GM12878 (cell line): ENCODE measurements around the gene MEOX1. TPM values are rescaled to one million over a fixed set of nuclear protein-coding genes. Genes with fewer than 3 reads are reported as not detected.

Experiments used
- CBFB ChIP-seq: IDR thresholded peaks from 2 replicates; pipeline ENCODE4 v1.6.1; 2016; ENCODE audit warnings: antibody characterized with exemption, low read depth
- CHD4 ChIP-seq: fragments of 200-600 bp; sonication (generic); IDR thresholded peaks from 2 replicates; pipeline ENCODE4 v1.6.1; 2016; ENCODE audit warnings: mild to moderate bottlenecking
- EP300 ChIP-seq, 2 experiments: fragments of 150-350 bp in 1 of 2; IDR thresholded peaks; 2 replicates each; pipeline ENCODE4 v1.6.1; 2011 to 2012; ENCODE audit warnings: low read depth in 2 of 2, low read length in 2 of 2, borderline replicate concordance in 1 of 2, improper control_type of control experiment in 1 of 2, inconsistent platforms in 1 of 2; ENCODE audit not compliant: control insufficient read depth in 1 of 2
- KDM1A ChIP-seq: fragments of 200-600 bp; sonication (generic); IDR thresholded peaks from 2 replicates; pipeline ENCODE4 v1.6.1; 2016; ENCODE audit warnings: borderline replicate concordance
- MEF2A ChIP-seq: IDR thresholded peaks from 2 replicates; pipeline ENCODE4 v1.6.1; 2011; ENCODE audit warnings: low read depth, mild to moderate bottlenecking, low read length, moderate library complexity; ENCODE audit not compliant: insufficient read depth
- POLR2A ChIP-seq: IDR thresholded peaks from 2 replicates; pipeline ENCODE4 v1.6.1; 2011; ENCODE audit warnings: low read depth, mild to moderate bottlenecking, low read length
- RCOR1 ChIP-seq: conservative IDR thresholded peaks from 2 replicates; pipeline ENCODE4 v1.6.1; 2012; ENCODE audit warnings: low read depth, low read length, improper control_type of control experiment
- USF2 ChIP-seq: IDR thresholded peaks from 2 replicates; pipeline ENCODE4 v1.6.1; 2011; ENCODE audit warnings: low read depth, low read length, improper control_type of control experiment, borderline replicate concordance
- ZBTB11 ChIP-seq: fragments of 450-650 bp; formaldehyde crosslinking; IDR thresholded peaks from 2 replicates; pipeline ENCODE4 v1.5.0; 2022; ENCODE audit warnings: mild to moderate bottlenecking, missing genetic modification characterization
- ZNF24 ChIP-seq: fragments of 450-650 bp; IDR thresholded peaks from 2 replicates; pipeline ENCODE4 v1.6.1; 2017; ENCODE audit warnings: antibody characterized with exemption, mild to moderate bottlenecking
- polyA plus RNA-seq, 11 experiments: library from polyadenylated mRNA; depleted of rRNA in 4 of 11; unstranded in 6 of 11; stranded (reverse) in 5 of 11; fragments of >200 nt; fragmentation: Nextera tagmentation in 4 of 11; fragmentation: Illumina TruSeq in 1 of 11; extraction: Ambion mirVana in 4 of 11; extraction: Trizol in 1 of 11; gene quantifications; 1 replicate in 1 of 11; 2 replicates in 10 of 11; pipeline versions ENCODE4 v1.2.1 to v1.2.3, GENCODE V29; 2011 to 2016; ENCODE audit warnings: inconsistent platforms in 2 of 11, missing spikeins in 2 of 11, low read depth in 1 of 11
- total RNA-seq, 4 experiments: library from RNA; depleted of rRNA in 3 of 4; stranded (reverse); fragments of >200 nt in 3 of 4; fragmentation: Illumina TruSeq in 1 of 4; extraction: Trizol in 1 of 4; gene quantifications; 2 replicates each; pipeline versions ENCODE4 v1.2.1 to v1.2.3, GENCODE V29; 2013 to 2021
- TF ChIP-seq, protein P1 (sequence below): fragments of 450-650 bp; IDR thresholded peaks from 2 replicates; pipeline ENCODE4 v1.6.1; 2017; ENCODE audit warnings: antibody characterized with exemption, mild to moderate bottlenecking, moderate library complexity
- TF ChIP-seq, protein P2 (sequence below): fragments of 450-650 bp; IDR thresholded peaks from 2 replicates; pipeline ENCODE4 v1.6.1; 2017; ENCODE audit warnings: mild to moderate bottlenecking
- TF ChIP-seq, protein P3 (sequence below): fragments of 450-650 bp; conservative IDR thresholded peaks from 2 replicates; pipeline ENCODE4 v1.6.1; 2017; ENCODE audit warnings: mild to moderate bottlenecking, moderate library complexity
- TF ChIP-seq, protein P4 (sequence below): fragments of 450-650 bp; IDR thresholded peaks from 2 replicates; pipeline ENCODE4 v1.6.1; 2014; ENCODE audit warnings: mild to moderate bottlenecking

MEOX1 gene
- total and polyA plus RNA-seq, 10 of the 15 experiments (the other 5 are each of a cell fraction or from before 2014, with no cell fraction given) = 0.19 to 9.4 (median 0.46) TPM

DNA sequence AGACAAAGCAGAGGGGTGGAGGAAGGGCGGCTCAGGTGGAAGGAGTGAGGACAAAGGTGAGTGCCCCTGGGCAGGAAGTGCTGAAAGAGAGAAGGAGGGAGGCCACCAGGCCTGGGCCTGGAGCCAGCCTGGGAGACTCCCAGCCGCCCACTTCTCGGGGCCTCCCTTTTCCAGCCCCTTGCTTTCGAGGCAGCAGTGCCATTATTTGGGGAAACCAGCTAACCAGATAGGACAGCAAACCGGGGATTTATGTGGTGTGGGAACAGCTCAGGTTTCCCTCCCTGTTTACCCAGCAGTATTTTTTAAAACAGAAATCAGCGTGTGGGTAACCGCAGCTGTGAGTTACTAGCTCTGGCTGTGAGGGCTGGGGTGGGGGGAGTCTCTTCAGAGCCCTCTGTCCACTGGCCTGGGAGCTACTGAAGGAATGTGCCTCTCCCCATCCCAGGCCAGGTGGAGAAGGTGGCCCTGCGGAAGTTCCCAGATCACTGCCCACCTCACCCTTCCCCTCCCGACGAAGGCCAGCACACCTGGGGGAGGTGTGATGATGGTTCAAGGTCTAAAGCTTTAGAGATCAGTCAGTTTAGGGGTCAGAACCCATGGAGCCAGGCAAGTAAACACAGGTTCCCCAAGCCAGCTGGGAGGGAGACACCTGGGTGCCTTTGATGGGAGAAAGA is 8.4 kb upstream of the MEOX1 start (continued):
- TF ChIP-seq, protein P1, sequence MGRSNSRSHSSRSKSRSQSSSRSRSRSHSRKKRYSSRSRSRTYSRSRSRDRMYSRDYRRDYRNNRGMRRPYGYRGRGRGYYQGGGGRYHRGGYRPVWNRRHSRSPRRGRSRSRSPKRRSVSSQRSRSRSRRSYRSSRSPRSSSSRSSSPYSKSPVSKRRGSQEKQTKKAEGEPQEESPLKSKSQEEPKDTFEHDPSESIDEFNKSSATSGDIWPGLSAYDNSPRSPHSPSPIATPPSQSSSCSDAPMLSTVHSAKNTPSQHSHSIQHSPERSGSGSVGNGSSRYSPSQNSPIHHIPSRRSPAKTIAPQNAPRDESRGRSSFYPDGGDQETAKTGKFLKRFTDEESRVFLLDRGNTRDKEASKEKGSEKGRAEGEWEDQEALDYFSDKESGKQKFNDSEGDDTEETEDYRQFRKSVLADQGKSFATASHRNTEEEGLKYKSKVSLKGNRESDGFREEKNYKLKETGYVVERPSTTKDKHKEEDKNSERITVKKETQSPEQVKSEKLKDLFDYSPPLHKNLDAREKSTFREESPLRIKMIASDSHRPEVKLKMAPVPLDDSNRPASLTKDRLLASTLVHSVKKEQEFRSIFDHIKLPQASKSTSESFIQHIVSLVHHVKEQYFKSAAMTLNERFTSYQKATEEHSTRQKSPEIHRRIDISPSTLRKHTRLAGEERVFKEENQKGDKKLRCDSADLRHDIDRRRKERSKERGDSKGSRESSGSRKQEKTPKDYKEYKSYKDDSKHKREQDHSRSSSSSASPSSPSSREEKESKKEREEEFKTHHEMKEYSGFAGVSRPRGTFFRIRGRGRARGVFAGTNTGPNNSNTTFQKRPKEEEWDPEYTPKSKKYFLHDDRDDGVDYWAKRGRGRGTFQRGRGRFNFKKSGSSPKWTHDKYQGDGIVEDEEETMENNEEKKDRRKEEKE = no peak
- TF ChIP-seq ZBTB11 (CRISPR knock-in tag) (no peak), CHD4 (no peak), POLR2A (no peak), ZNF24 (no peak), EP300 (IDR thresholded peaks at IDR 0.05; ENCODE audit: borderline replicate concordance in 1 of 2, control insufficient read depth in 1 of 2, low read depth in 2 of 2, low read length in 2 of 2) (no peak), RCOR1 (no peak), KDM1A (no peak), MEF2A (no peak), USF2 (no peak), CBFB (no peak)
- TF ChIP-seq, protein P2, sequence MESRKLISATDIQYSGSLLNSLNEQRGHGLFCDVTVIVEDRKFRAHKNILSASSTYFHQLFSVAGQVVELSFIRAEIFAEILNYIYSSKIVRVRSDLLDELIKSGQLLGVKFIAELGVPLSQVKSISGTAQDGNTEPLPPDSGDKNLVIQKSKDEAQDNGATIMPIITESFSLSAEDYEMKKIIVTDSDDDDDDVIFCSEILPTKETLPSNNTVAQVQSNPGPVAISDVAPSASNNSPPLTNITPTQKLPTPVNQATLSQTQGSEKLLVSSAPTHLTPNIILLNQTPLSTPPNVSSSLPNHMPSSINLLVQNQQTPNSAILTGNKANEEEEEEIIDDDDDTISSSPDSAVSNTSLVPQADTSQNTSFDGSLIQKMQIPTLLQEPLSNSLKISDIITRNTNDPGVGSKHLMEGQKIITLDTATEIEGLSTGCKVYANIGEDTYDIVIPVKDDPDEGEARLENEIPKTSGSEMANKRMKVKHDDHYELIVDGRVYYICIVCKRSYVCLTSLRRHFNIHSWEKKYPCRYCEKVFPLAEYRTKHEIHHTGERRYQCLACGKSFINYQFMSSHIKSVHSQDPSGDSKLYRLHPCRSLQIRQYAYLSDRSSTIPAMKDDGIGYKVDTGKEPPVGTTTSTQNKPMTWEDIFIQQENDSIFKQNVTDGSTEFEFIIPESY = no peak
- TF ChIP-seq, protein P3, sequence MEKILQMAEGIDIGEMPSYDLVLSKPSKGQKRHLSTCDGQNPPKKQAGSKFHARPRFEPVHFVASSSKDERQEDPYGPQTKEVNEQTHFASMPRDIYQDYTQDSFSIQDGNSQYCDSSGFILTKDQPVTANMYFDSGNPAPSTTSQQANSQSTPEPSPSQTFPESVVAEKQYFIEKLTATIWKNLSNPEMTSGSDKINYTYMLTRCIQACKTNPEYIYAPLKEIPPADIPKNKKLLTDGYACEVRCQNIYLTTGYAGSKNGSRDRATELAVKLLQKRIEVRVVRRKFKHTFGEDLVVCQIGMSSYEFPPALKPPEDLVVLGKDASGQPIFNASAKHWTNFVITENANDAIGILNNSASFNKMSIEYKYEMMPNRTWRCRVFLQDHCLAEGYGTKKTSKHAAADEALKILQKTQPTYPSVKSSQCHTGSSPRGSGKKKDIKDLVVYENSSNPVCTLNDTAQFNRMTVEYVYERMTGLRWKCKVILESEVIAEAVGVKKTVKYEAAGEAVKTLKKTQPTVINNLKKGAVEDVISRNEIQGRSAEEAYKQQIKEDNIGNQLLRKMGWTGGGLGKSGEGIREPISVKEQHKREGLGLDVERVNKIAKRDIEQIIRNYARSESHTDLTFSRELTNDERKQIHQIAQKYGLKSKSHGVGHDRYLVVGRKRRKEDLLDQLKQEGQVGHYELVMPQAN = no peak
- TF ChIP-seq, protein P4, sequence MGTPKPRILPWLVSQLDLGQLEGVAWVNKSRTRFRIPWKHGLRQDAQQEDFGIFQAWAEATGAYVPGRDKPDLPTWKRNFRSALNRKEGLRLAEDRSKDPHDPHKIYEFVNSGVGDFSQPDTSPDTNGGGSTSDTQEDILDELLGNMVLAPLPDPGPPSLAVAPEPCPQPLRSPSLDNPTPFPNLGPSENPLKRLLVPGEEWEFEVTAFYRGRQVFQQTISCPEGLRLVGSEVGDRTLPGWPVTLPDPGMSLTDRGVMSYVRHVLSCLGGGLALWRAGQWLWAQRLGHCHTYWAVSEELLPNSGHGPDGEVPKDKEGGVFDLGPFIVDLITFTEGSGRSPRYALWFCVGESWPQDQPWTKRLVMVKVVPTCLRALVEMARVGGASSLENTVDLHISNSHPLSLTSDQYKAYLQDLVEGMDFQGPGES = no peak
